K562 (cell line): ENCODE results near the gene BRMS1. TPM values are rescaled to one million over a fixed set of nuclear protein-coding genes. Genes with fewer than 3 reads are reported as not detected.
A peak's percentile ranks its signal among the peaks of the same experiment; 100 is the strongest.

ENCODE experiments used
- ADNP ChIP-seq: fragments of 200-800 bp; sonication (Bioruptor generic); IDR thresholded peaks from 2 replicates; pipeline ENCODE4 v1.6.1; 2016; ENCODE audit warnings: missing genetic modification characterization, missing compliant biosample characterization
- ARHGAP35 ChIP-seq: fragments of 450-650 bp; IDR thresholded peaks from 2 replicates; pipeline ENCODE4 v1.6.1; 2018; ENCODE audit not compliant: partially characterized antibody
- ELF4 ChIP-seq: fragments of 450-650 bp; formaldehyde crosslinking; IDR thresholded peaks from 2 replicates; pipeline ENCODE4 v1.4.0; 2022; ENCODE audit warnings: missing genetic modification characterization
- FOXA1 ChIP-seq: fragments of 450-650 bp; IDR thresholded peaks from 2 replicates; pipeline ENCODE4 v1.6.1; 2016; ENCODE audit warnings: mild to moderate bottlenecking, borderline replicate concordance
- GTF2A2 ChIP-seq: IDR thresholded peaks from 2 replicates; pipeline ENCODE4 v1.6.1; 2016; ENCODE audit warnings: mild to moderate bottlenecking, missing genetic modification characterization, missing compliant biosample characterization
- HDAC1 ChIP-seq, 2 experiments: fragments of 450-650 bp; IDR thresholded peaks; 2 replicates each; pipeline ENCODE4 v1.6.1; 2016 to 2017; ENCODE audit warnings: inconsistent platforms in 1 of 2, mild to moderate bottlenecking in 1 of 2, moderate library complexity in 1 of 2
- HNRNPH1 ChIP-seq: fragments of 200-400 bp; formaldehyde crosslinking; optimal IDR thresholded peaks from 2 replicates; pipeline ENCODE3; 2017; ENCODE audit warnings: low read depth, mild to moderate bottlenecking, low read length, moderate library complexity
- NELFE ChIP-seq: IDR thresholded peaks from 2 replicates; pipeline ENCODE4 v1.6.1; 2011; ENCODE audit warnings: mild to moderate bottlenecking; ENCODE audit not compliant: insufficient read depth, insufficient read length
- NR2C2 ChIP-seq, 2 experiments: fragments of 200-800 bp in 1 of 2; sonication (Bioruptor generic) in 1 of 2; sonication (generic) in 1 of 2; formaldehyde crosslinking in 1 of 2; IDR thresholded peaks; 2 replicates each; pipeline versions ENCODE4 v1.6.1 to v1.8.0; 2016 to 2022; ENCODE audit warnings: mild to moderate bottlenecking in 1 of 2, missing compliant biosample characterization in 1 of 2, missing genetic modification characterization in 1 of 2, missing genetic modification reagents in 1 of 2
- PCBP2 ChIP-seq: fragments of 200-400 bp; formaldehyde crosslinking; IDR thresholded peaks from 2 replicates; pipeline ENCODE4 v1.6.1; 2018; ENCODE audit warnings: low read length, low read depth, mild to moderate bottlenecking, moderate library complexity; ENCODE audit not compliant: poor library complexity, severe bottlenecking
- PHF20 ChIP-seq: fragments of 450-650 bp; IDR thresholded peaks from 2 replicates; pipeline ENCODE4 v1.6.1; 2018; ENCODE audit not compliant: partially characterized antibody
- POLR2B ChIP-seq: fragments of 450-650 bp; IDR thresholded peaks from 2 replicates; pipeline ENCODE4 v1.6.1; 2018; ENCODE audit warnings: low read depth; ENCODE audit not compliant: partially characterized antibody
- RHOXF2B ChIP-seq: fragments of 250-450 bp; sonication (Bioruptor Pico); conservative IDR thresholded peaks from 2 replicates; pipeline ENCODE4 v1.5.1; 2021
- SMARCA5 ChIP-seq: fragments of 450-650 bp; IDR thresholded peaks from 2 replicates; pipeline ENCODE4 v1.6.1; 2016
- SP1 ChIP-seq: sonication (generic); formaldehyde crosslinking; IDR thresholded peaks from 2 replicates; pipeline ENCODE4 v1.8.1; 2022; ENCODE audit warnings: mild to moderate bottlenecking, missing genetic modification reagents
- SRSF7 ChIP-seq: fragments of 200-400 bp; formaldehyde crosslinking; optimal IDR thresholded peaks from 2 replicates; pipeline ENCODE3; 2017; ENCODE audit warnings: mild to moderate bottlenecking, low read depth, low read length
- TCF7L2 ChIP-seq: fragments of 150-350 bp; IDR thresholded peaks from 2 replicates; pipeline ENCODE4 v1.6.1; 2016; ENCODE audit warnings: low read depth, mild to moderate bottlenecking, low read length, moderate library complexity
- THAP7 ChIP-seq: fragments of 250-450 bp; sonication (Bioruptor Pico); IDR thresholded peaks from 2 replicates; pipeline ENCODE4 v1.5.0; 2021
- USF1 ChIP-seq: sonication (generic); formaldehyde crosslinking; IDR thresholded peaks from 2 replicates; pipeline ENCODE4 v1.9.0; 2022; ENCODE audit warnings: mild to moderate bottlenecking, missing genetic modification reagents
- ZBTB26 ChIP-seq: fragments of 450-650 bp; formaldehyde crosslinking; IDR thresholded peaks from 2 replicates; pipeline ENCODE4 v1.4.0; 2022; ENCODE audit warnings: missing genetic modification characterization
- ZC3H4 ChIP-seq: sonication (generic); formaldehyde crosslinking; IDR thresholded peaks from 2 replicates; pipeline ENCODE4 v1.9.0; 2021; ENCODE audit warnings: missing genetic modification reagents, borderline replicate concordance
- ZKSCAN1 ChIP-seq: fragments of 150-350 bp; IDR thresholded peaks from 2 replicates; pipeline ENCODE4 v1.6.1; 2016; ENCODE audit warnings: low read depth, low read length
- ZNF274 ChIP-seq: IDR thresholded peaks from 2 replicates; pipeline ENCODE4 v1.6.1; 2011; ENCODE audit warnings: low read depth, mild to moderate bottlenecking, low read length, moderate library complexity, borderline replicate concordance
- ZNF316 ChIP-seq: fragments of 450-650 bp; IDR thresholded peaks from 2 replicates; pipeline ENCODE4 v1.6.1; 2016
- ZNF347 ChIP-seq: fragments of 450-650 bp; formaldehyde crosslinking; IDR thresholded peaks from 2 replicates; pipeline ENCODE4 v1.4.0; 2020; ENCODE audit warnings: low read depth, mild to moderate bottlenecking, moderate library complexity
- polyA plus RNA-seq, 8 experiments: library from polyadenylated mRNA; depleted of rRNA in 4 of 8; stranded (reverse) in 5 of 8; unstranded in 3 of 8; fragments of >200 nt; fragmentation: Nextera tagmentation in 2 of 8; fragmentation: Illumina TruSeq in 1 of 8; extraction: Ambion mirVana in 2 of 8; extraction: Trizol in 1 of 8; gene quantifications; 2 replicates each; pipeline versions ENCODE4 v1.2.1 to v1.2.3, GENCODE V29; 2011 to 2014; ENCODE audit warnings: inconsistent platforms in 1 of 8, missing spikeins in 1 of 8
- total RNA-seq, 7 experiments: library from RNA; depleted of rRNA in 6 of 7; stranded (reverse); fragments of >200 nt in 6 of 7; fragmentation: Illumina TruSeq in 2 of 7; extraction: Trizol in 2 of 7; gene quantifications; 2 replicates each; pipeline versions ENCODE4 v1.2.1 to v1.2.3, GENCODE V29; 2011 to 2021; ENCODE audit warnings: low replicate concordance in 1 of 7
- TF ChIP-seq, protein P1 (sequence below): fragments of 450-650 bp; formaldehyde crosslinking; IDR thresholded peaks from 2 replicates; pipeline ENCODE4 v1.4.0; 2022; ENCODE audit warnings: missing genetic modification characterization

Gene BRMS1
- total and polyA plus RNA-seq, 9 of the 15 experiments (the other 6 are each of a cell fraction or from before 2014, with no cell fraction given) = 2.2 to 78.8 (median 33.4) TPM

DNA sequence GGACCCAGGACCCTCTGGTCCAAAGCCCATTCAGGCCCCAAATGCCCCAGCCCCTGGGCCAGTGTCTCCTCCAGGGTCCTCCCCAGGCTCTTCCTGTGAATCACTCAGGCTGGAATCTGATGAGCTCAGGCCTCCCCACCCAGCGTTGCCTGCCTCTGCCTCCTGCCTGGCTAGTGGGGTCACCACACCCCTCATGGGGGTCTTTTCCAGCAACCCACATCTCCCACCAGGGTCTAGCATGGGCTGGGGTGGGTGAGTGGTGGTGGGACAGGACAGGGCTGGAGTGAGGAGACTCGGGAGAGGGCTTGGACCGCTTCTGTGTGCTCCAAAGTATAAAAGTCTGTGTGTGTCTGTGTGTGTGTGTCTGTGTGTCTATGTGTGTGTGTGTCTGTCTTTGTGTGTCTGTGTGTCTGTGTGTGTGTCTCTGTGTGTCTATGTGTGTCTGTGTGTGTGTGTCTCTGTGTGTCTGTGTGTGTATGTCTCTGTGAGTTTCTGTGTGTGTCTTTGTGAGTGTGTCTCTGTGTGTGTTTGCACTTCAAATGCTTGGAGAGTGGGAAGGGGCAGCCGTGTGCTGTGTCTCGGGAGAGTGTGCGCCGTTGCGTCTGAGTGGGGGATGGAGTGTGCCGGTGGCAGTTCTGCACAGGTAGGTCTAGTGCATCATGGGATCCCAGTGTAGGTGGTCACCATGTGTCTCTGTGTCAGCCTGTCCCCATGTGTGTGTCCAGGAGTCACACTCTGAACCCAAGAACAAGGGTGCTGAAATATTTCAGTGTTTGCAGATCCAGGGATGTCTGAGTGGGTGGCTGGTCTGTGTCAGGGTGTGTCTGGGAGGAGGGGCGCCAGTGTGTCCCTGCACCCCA lies 17.5 kb downstream of the BRMS1 start (continued):
- peak; percentile 86; the same call in 1 of the 2 replicates for TF ChIP-seq ZBTB26 (CRISPR knock-in tag)
- TF ChIP-seq ADNP (tag) = no peak
- no peak for TF ChIP-seq ZKSCAN1
- no peak for TF ChIP-seq ZC3H4 (CRISPR knock-in tag)
- TF ChIP-seq NR2C2 (CRISPR knock-in tag; IDR thresholded peaks at IDR 0.05) = no peak
- no peak for TF ChIP-seq NR2C2 (tag; IDR thresholded peaks at IDR 0.05)
- no peak for TF ChIP-seq POLR2B
- peak; percentile 41 for TF ChIP-seq ARHGAP35
- peak; percentile 49 for TF ChIP-seq PHF20
- no peak for TF ChIP-seq TCF7L2
- TF ChIP-seq, protein P1, sequence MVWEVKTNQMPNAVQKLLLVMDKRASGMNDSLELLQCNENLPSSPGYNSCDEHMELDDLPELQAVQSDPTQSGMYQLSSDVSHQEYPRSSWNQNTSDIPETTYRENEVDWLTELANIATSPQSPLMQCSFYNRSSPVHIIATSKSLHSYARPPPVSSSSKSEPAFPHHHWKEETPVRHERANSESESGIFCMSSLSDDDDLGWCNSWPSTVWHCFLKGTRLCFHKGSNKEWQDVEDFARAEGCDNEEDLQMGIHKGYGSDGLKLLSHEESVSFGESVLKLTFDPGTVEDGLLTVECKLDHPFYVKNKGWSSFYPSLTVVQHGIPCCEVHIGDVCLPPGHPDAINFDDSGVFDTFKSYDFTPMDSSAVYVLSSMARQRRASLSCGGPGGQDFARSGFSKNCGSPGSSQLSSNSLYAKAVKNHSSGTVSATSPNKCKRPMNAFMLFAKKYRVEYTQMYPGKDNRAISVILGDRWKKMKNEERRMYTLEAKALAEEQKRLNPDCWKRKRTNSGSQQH = 0 out of 2 replicates have a peak, but pooled peaks have one; percentile 61
- no peak for TF ChIP-seq FOXA1
- TF ChIP-seq HDAC1 (IDR thresholded peaks at IDR 0.05) = peak in 1 of 2 experiments; percentile 43; a peak in 1 of 4 replicates
- no peak for TF ChIP-seq SP1
- TF ChIP-seq RHOXF2B (CRISPR knock-in tag) = no peak
- TF ChIP-seq SRSF7 = no peak
- no peak for TF ChIP-seq GTF2A2 (tag)
- TF ChIP-seq ZNF274 = no peak
- no peak for TF ChIP-seq THAP7 (CRISPR knock-in tag)
- TF ChIP-seq SMARCA5 = 0 out of 2 replicates have a peak, but pooled peaks have one; percentile 14
- TF ChIP-seq ZNF347 = no peak
- no peak for TF ChIP-seq ZNF316
- TF ChIP-seq HNRNPH1 = no peak
- TF ChIP-seq USF1 (CRISPR knock-in tag) = no peak
- peak; percentile 69; the same call in 1 of the 2 replicates for TF ChIP-seq ELF4 (CRISPR knock-in tag)
- TF ChIP-seq NELFE = no peak
- TF ChIP-seq PCBP2 = no peak
